ENCODE measurements around the gene ANXA6. TPM values are rescaled to one million over a fixed set of nuclear protein-coding genes. Genes with fewer than 3 reads are reported as not detected.
A peak's percentile ranks its signal among the peaks of the same experiment; 100 is the strongest.

Gene ANXA6
- total RNA-seq, 1 donor from 2014 or later: 520 TPM

DNA sequence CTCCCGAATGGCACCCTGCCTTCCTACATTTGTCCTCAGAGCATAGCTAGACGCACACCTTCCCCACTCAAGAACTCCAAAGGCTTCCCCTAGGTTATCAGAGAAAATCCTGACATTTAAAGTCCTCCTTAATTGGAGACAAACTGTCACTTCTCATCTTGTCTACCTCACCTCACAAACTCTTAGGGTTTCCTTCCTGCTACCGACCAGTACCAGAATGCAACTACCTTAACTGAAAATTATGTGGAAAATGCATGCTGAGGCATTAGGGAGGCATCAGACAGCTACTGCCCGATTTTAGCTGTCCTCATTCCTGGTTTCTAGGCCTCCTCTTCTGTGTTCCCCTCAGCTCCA lies 58.8 kb downstream of the ANXA6 start:
- no peak for DNase-seq

DNA sequence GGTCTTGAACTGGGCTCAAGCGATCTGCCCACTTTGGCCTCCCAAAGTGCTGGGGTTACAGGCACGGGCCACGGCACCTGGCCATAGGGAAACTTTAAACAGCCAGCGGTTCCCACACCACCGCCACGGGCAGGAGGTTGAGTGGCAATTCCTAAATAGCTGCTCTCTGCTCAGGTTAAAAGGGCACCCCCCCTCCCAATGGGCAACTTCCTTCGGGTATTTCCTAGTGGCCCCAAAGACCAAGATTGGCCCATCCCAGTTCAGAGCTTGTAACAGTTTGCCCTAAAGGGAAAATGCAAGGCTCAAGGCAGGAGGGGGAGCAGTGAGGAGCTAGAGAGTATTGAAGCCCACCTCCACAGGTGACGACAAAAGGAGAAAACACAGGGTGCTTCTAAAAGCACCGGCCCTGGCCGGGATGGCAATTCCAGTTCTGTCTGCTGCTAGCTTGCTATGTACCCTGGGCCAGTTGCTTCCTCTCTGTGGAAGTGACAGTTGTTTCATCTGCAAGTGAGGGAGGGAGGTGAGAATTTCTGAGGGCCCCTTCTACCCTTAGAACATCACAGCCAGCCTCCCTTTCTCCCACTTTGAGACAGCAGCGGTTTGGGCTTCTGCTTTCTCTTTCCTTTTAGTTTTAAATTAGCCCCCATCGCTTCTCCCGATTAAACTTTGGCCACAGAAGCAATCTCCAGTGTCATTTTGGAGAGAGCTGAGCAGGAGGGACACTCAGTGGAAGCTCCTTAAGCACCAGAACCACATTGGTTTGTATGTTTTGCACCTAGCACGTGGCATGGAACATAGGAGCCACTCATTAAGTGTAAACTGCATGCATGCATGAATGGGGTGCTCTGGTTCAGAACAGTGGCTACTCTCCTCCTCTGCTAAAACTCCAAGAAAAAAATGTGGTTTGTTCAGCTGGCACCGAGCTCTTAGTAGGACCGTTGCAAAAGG lies 59.5 kb downstream of the ANXA6 start:
- no peak for DNase-seq

DNA sequence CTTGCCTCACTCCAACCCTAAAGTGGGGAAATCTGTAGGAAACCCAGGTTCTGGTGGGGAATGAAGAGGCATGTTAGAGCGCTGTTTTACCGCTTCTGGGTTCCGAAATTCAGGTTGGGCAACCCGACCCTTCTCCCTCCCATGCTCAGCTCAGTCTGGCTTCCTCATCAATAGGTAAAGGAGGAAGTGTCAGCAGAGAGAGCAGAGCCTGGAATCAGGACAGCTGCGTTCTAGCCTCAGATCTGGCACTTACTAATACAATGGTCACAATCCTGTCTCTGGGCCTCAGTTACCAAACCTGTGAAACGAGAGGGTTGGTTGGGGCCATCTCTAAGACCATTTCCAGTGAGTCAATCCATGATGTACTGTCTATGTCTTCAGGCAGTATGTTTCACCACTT lies 60.5 kb downstream of the ANXA6 start:
- no peak for DNase-seq

DNA sequence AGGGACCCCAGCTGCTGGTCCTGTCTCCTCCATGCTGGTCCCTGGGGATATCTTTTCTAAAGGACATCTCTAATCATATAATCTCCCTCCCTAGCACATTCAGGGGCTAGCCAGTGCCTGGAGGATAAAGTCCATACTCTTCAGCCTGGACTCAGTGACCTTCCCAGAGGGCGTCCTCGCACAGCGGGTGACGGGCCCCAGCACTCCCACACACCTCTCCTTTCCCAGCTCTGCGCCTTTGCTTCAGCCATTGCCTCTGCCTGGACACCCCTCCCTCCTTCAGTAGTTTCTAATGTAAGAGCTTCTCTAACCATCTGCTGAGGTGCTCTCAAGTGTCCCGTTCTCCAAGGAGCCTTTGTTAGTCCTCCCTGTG lies 61.6 kb downstream of the ANXA6 start:
- no peak for DNase-seq

DNA sequence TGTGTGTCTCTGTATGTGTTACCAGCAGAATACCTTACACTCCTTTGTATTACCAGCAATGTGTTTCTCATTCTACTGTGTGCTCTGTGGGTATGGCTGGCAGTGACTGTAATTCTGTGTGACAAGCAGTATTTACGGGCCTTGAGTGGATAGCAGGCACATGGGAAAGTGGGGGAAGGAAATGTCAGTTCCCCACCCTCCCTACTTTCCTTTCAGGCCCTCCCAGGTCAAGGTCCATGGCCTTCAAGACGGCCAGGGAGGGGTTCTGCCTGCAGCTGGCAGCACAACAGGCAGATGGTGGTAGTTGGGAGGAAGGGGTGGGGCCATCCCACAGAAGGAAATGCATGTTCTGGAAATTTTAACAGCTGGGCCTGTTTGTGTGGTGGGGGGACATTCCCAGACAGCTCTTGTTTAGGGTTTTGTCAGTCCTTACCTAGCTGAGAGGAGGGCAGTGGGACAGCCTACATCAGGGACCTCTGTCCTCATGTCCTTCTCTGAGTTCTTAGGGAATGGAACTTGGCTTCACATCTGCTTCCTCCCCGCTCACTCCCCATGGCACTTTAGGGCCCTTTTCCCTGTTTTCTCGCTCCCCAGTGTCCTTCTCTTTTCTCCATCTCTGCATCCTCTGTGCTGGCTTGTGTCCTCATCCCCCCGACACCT lies 62.1 kb downstream of the ANXA6 start:
- peak; percentile 81 for DNase-seq

DNA sequence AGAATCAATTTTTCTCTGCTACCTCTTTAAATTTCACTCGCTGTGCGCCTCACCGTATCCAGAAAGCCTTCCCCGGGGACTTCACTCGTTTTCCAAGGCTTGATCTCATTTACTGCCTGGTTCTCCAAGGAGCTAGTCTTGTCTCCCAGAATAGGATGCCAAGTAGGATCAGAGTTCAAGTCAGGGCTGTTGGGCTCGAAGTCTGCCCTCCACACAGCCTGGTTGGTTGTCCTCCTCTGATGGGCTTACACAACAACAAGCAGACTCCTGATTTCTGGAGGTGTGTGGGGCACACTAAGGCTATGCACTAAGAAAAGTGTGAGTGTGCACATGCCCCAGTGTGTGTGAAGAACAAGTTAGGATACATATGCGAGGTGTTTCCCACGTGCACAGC lies 62.7 kb downstream of the ANXA6 start:
- DNase-seq: peak; percentile 32

DNA sequence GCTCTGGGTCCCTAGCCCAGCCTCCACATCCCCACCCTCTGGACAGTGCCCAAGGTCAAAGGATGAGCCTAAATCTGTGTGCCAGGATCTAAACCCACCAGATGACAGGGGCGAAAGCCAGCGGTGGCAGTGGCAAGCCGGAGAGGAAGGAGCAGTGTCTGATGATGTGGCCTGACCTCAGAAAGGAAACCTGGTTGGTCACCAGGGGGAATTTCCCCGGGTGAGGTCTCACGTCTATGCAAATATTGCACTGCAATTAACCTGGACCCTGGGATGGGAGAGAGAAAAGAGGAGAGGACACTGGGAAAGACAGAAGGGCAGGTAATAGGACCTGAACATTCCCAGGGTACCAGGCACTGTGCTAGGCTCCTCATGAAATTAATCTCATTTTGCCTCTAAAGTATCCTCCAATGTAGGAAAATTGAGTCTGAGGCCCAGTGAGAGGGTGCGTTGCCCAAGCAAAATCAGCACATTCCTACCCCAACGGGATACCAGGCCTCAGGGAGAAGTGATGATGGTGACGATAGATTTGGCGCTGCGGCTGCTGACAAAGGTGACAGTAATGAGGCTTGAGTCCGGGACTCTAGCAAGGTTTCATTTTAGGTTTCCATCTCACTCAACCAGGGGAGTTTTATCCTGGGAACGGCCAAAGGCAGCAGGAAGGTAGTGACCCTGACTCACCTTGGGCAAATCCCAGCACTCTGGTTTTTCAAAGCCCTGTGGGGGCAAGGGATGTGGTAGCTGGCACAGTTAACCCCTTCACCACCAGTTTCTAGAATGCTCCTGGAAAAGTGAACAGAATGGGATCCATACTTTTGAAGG lies 63.3 kb downstream of the ANXA6 start:
- peak; percentile 21 for DNase-seq

DNA sequence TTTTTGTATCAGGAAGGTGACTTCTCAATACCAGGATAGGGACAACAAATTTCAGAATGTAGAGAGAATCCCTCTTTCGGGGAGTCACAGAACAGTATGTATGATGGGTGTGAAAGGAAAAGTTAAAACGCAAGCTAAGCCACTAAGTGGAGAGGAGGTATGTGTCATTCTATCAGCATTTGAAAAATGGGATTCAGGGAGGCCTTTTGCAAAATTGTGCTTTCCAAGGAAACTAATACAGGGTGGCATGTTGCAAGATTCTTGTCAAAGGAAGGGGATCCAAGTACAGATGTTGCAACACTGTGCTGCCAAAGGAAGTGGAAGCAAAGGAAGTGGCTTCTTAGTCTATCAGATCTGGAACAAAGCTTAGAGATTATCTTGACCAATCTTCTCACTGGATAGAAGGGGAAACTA lies 64.1 kb downstream of the ANXA6 start:
- DNase-seq: no peak

DNA sequence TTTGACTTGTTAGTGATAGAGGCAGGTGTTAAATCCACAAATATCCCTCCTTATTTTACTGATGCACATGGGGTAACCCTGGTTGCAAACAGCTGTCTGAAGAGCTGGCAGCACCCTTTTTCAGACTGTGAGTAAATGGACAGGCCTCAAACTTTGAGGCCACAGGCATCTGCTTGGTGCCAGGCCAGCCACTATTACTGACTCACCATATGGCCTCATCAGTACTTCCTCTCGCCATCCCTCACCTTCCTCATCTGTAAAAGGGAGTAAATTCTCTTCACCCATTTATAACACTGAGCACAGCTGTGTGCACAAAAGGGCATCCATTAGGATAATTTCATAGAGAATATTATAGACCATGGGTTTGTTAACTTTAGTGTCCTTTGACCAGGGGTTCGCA lies 64.8 kb downstream of the ANXA6 start:
- peak; percentile 74 for DNase-seq

DNA sequence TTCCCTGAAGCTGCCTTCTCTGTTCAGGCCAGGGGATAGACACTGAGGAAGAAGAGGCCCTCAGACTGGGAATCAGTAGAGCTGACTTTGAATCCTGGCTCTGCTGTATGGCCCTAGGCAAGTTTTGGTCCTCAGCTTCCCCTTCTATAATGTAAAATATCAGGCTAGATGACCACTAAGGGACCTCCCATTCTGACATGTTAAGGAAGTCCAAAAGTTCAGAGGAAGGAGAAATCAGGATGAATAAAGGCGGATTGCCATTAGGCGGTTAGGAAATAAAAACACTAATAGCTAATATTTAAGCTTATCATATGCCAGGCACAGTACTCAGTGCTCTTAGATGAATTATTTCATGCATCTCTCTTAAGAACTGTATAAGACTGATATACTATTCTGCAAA lies 67.9 kb downstream of the ANXA6 start:
- DNase-seq: no peak

DNA sequence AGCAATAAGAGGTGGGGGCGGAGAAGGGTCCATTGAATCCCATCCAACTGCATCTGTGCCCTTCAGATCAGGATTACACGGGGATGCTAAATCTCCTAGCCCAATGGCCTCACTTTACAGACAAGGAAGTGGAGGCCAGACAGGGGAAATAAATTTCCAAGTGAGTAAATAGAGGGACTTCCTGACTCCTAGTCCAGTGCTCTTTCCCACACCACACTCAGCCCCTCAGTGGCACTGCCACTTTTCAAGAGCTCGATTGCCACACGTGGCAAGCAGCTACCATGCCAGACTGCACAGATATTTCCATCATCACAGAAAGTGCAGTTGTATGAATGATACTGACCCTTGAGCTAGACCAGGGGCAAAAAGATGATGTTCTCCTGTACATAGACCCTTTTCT lies 68.6 kb downstream of the ANXA6 start:
- DNase-seq: no peak

DNA sequence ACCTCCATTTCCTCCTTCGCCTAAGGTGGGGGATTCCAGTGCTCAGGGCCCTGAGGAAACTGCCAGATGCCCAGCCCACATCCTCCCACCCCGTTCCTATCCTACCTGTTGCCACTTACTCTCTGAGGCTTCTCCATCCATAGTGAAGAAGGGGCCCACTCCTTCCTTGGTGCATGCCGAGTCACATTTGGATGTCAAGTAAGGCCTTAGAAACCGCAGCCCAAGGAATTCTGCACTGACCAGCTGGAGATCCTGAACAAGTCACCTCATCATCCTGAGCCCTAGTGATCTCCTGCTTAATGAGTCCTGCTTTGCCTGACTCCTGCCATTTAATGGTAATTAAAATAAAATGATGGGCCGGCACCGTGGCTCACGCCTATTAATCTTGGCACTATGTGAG lies 70.1 kb downstream of the ANXA6 start:
- no peak for DNase-seq

DNA sequence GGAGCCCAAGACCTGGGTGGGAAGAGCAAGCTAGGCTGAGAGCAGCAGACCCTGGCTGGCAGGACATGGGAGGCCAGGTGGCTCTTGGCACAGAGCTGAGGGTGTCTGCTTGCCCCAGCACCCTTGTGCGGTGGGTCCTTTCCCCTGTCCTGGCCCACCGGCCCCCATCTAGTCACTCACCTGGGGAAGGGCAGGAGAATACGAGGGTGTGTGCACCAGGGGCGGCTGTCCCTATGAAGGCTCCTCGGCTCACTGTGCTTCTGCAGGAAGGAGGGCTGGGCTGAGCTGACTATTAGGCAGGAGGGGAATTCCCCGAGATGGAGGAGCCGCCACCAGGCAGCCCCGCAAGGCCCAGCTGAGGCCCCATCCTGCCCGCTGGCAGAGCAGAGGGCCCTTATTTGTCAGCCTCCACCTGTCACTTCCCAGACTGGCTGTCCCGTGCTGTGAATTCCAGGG lies 70.6 kb downstream of the ANXA6 start:
- DNase-seq: peak; percentile 70

DNA sequence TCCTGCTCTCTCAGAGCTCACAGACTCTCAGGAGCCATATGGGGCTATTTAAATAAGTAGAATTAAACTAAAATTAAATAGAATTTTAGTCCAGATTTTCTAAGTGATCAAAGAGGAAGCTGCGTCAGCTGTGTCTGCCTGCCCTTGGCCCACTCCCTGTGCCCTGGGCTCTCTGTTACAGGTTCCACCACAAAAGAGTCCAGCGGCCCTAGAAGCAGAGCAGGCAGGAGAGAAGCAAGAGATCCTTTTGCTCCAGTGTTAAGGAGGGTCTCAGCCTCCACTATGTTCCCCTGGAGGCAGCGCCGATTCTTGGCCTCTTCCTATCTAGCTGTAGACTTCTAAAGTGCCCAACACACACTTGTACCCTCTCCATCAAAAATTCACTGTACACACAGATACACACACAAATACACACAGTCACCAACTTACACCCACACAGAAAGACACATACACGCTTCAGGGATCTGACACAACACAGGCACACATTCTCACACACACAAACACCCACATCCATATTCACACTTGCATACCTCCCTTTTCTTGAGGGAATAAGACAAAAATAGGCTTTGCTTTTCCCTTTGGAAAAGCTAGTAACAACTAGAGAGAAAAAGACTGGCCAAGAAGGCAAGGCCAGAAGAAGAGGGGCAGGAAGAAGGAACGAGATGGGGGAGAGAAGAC lies 71.2 kb downstream of the ANXA6 start:
- DNase-seq: no peak

DNA sequence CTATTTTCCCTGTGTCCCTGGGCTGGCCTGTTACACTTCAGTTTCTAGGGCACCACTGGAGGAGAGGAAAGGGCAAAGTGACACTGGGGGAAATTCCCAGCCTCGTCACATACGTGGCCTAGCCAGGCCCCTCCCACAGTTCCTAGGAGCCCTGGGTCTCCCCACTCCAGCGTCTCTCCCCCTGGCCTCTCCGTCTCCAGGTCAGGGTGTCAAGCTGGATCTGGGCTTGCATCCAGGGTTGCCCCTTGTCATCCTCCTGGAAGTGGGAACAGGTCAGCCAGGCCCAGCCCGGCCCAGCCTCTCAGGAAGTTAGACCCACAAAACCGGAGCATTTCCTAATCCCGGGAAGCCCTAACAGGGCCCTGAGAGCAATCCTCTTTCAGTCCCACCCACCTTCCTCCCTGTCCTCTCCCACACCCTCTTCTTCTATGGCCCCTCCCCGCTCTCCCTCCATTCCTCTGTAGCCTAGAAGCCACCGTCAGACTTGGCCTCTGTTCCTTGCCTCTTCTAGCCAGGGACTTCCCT lies 72.0 kb downstream of the ANXA6 start:
- DNase-seq: peak; percentile 41

DNA sequence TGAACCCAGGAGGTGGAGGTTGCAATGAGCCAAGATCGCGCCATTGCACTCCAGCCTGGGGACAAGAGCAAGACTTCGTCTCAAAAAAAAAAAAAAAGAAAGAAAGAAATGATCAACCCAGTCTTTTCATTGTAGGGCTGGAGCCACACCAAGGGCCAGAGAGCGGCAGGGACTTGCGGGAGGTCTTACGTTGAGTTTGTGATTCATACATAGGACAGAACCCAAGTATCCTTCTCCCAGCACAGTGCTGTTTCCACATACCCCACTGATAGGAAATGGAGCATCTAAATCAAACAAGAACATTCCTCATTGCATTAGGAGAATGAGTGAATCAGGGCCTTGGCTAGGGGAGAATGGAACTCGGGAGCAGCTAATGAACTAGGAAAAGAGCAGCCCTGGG lies 73.2 kb downstream of the ANXA6 start:
- DNase-seq: no peak

DNA sequence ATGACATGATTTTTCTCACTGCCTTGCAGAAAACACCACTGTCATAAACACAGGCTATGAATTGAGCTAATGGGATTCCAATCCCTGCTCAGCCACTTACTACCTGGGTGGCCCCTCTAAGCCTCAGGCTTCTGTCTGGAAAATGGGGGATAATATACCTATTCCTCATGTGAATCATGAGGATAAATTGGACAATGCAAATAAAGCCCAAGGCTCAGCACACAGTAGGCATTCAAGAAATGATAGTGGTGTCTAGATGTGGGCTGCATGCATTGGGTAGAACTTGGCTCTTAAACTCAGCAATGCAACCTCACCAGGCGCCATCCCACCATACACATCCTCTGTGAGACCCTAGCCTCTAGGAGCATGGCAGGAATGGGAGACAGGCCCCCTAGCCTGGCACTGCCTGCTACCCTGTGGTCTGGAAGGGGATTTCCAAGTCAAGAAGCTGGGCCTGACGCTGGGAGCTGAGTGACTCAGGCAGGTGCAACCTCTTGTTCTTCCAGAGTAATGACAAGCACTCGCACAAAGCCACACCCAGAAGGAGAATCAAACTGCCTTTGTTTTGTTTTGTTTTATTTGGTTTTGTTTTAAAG lies 74.4 kb downstream of the ANXA6 start:
- DNase-seq: peak; percentile 93

DNA sequence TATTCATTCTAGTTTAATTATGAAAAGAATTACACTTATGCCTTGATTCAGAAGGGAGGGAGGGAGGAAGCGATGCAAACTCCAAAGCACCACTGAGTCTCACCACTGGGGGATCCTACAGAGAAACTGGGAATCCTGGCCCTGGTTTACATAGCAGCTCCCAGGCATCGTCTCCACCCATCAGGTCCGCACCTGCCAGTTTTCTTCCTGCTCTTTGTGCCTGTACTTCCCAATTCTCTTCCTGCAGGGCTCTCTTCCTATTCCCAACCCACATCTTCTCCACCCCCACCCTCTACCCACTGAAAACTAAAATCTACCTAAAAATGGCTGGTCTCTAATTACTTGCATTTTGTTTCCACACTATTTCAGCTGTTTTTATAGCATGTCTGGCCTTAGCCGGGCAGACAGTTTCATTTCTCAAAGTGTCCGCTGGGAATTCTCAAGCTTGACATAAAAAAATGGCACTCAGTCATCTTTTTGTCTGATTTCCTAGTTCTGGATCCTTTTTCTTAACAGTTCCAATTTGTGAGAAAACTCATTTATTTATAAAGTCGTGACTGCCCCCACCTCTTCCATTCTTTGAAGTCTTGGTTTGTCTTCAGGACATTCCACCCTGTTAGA lies 75.2 kb downstream of the ANXA6 start:
- peak; percentile 55 for DNase-seq

DNA sequence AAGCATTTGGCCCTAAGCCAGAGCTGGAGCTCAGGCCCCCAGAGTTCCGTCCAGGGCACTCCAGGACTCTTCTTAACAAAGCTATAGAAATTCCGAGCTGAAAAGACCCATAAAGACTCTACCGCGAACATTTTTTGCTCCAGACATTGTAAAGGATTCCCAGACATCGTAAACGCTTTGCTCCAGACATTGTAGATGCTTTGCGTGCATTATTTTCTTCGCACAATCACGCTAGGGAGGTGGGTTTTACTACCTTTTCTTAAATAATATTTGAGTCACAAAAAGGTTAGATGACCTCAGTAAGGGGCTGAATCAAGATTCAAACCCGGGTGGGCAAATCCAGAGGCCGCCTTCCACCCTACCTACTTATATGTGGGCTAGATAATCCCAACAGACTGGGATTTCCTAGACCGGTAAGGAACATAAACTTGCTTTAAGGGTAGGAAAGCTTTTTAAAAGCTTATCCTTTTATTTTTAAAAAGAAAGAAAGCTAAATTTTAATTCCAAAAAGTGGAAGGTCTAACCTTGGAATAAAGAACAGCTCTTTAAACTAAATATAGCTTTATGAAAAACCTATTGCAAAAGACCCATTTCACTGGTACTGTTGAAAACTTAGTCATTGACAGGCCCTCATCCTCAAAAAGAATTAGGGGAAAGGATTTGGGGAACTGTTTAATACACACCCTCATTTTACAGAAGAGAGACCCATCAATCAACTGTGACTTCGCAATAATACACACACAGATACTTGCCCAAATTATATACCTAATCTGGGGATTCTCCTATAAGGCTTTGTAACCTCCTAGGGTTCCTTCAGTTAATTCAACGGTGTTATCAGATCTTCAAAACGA lies 75.9 kb downstream of the ANXA6 start:
- DNase-seq: peak; percentile 95
